Brain microvascular endothelial cell (primary cell): ENCODE measurements around the gene SMC1B.

Experiments used
- DNase-seq: peaks from one replicate; pipeline ENCODE4 v3.0.0-alpha.2; 2020
- H3K27ac ChIP-seq: fragments of 250-450 bp; sonication (Bioruptor Pico); 2 replicates; pipeline ENCODE4 v1.5.1; 2020; ENCODE audit warnings: mild to moderate bottlenecking, moderate library complexity
- H3K27me3 ChIP-seq: fragments of 250-450 bp; sonication (Bioruptor Pico); replicated peaks from 2 replicates; pipeline ENCODE4 v1.5.1; 2020; ENCODE audit warnings: mild to moderate bottlenecking
- H3K36me3 ChIP-seq: fragments of 250-450 bp; sonication (Bioruptor Pico); replicated peaks from 2 replicates; pipeline ENCODE4 v1.5.1; 2020; ENCODE audit warnings: mild to moderate bottlenecking
- H3K4me3 ChIP-seq: 2 replicates; pipeline ENCODE4 v1.5.1; 2011; ENCODE audit warnings: low read depth, mild to moderate bottlenecking, control low read depth, low read length, moderate library complexity
- in situ Hi-C: cut with HindIII; loops from 2 replicates; pipeline ENCODE4 v1.10.0; 2017; ENCODE audit warnings: low sequenced_read_pairs, low pct_ligation_motif_present
- TF ChIP-seq, protein P1 (sequence below): IDR thresholded peaks from 2 replicates; pipeline ENCODE4 v1.5.1; 2011; ENCODE audit warnings: low read depth, mild to moderate bottlenecking, moderate library complexity, low read length, control low read depth, inconsistent platforms; ENCODE audit errors: missing control alignments

SMC1B gene

DNA sequence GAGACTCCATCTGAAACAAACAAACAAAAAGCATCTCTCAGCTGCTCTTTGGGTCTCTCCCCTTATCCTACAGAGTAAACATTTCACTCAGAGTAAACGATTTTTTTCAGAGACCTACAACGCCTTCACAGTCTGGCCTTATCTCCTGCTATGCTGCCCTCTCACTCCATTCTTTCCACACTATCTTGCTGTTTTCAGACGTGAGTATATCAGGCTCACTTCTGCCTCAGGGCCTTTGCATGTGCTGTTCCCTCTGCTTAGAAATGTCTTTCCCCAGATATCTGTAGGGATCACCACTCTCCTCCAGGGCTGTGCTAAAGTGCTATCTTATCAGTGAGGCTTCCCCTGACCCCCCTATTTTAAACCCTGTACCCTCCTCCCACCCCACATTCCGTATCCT, 6.6 kb upstream of the SMC1B start:
- Histone ChIP-seq H3K27ac (no peak overlapping the region), H3K27me3 (no peaks in the 10 kb centered on the region), H3K4me3 (no peak overlapping the region), H3K36me3 (no peaks in the 10 kb centered on the region)
- no peak for DNase-seq
- TF ChIP-seq, protein P1, sequence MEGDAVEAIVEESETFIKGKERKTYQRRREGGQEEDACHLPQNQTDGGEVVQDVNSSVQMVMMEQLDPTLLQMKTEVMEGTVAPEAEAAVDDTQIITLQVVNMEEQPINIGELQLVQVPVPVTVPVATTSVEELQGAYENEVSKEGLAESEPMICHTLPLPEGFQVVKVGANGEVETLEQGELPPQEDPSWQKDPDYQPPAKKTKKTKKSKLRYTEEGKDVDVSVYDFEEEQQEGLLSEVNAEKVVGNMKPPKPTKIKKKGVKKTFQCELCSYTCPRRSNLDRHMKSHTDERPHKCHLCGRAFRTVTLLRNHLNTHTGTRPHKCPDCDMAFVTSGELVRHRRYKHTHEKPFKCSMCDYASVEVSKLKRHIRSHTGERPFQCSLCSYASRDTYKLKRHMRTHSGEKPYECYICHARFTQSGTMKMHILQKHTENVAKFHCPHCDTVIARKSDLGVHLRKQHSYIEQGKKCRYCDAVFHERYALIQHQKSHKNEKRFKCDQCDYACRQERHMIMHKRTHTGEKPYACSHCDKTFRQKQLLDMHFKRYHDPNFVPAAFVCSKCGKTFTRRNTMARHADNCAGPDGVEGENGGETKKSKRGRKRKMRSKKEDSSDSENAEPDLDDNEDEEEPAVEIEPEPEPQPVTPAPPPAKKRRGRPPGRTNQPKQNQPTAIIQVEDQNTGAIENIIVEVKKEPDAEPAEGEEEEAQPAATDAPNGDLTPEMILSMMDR: no peak
- in situ Hi-C loops: no loop called here

DNA sequence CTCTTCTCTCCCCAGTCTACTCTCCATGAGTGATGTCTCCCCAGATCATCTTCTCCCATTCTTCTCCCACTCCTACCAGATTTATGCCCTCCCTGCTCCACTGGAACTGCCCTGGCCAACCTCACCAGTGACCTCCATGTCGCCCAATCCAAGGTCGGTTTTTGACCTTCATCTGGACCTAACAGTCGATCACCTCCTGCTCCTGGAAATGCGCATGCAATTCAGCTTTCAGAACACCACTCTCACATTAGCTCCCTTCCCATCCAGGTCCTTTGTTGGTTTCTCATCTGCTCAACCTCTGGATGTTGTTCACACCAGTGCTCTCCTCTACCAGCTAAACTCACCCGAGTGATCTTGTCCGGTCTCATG, 5.4 kb upstream of the SMC1B start:
- in situ Hi-C loops: no loop called here
- no peak for DNase-seq

DNA sequence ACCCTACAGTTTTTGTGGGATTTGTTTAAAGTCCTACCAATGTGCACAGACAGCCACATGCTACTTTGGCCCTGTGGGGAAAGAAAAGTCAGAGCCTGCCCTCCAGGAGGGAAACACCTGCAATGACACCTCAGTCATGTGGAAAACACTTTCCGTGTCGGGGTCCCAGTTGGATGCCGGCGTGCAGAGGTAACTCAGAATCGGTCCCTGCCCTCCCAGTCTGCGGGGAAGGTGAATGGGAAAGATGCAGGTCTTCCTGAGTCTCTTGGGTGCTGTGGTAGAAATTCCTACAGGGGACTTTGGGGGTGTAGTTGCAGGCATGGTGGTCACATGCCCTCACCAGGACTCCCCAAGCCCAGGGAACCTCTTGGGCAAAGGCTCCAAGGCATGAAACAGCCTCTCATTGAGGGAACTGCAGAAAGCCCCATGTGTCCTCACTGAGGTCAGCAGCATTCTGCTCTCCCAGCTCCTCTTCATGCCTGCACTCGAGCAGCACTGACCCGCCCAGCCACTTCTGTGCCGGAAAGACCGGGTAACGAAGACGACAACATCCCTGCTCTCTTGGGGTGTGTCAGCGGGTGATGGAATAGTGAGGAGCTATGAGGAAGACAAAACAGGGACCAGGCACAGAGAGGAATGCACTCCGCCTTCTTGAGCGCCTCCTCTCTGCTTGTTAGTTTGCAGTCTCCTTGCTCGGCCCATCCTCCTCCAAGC, 4.8 kb upstream of the SMC1B start:
- no peak for DNase-seq
- TF ChIP-seq, protein P1: no peak
- Histone ChIP-seq H3K36me3 (no peaks in the 10 kb centered on the region), H3K27me3 (no peaks in the 10 kb centered on the region), H3K27ac (no peak overlapping the region), H3K4me3 (no peak overlapping the region)
- in situ Hi-C loops: no loop called here

More for the DNA sequence above, 5.4 kb upstream of the SMC1B start:
- Histone ChIP-seq H3K4me3 (no peak overlapping the region), H3K36me3 (no peaks in the 10 kb centered on the region), H3K27ac (no peak overlapping the region), H3K27me3 (no peaks in the 10 kb centered on the region)
- TF ChIP-seq, protein P1: no peak

DNA sequence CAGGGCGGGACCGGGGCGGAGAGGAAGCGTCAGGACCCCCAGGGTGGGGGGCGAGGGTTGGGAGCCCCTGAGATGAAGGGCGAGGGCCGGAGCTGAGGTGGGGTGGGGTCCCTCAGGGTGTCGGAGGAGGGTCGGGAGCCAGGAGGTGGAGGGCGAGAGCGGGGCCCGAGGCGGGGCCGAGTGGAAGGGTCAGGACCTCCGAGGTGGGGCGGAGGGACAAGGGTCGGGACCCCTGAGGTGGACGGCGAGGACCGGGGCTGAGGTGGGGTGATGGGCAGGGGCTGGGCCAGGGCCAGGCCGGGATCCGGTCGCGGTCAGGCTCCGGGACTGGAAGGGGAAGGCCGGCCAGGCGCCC, 409 bp downstream of the SMC1B start:
- no peak overlapping the region for H3K4me3 ChIP-seq
- TF ChIP-seq, protein P1: no peak
- H3K27ac ChIP-seq: no peak overlapping the region
- H3K27me3 ChIP-seq: no peaks in the 10 kb centered on the region
- no peak for DNase-seq
- no peaks in the 10 kb centered on the region for H3K36me3 ChIP-seq
- in situ Hi-C loops: no loop called here

DNA sequence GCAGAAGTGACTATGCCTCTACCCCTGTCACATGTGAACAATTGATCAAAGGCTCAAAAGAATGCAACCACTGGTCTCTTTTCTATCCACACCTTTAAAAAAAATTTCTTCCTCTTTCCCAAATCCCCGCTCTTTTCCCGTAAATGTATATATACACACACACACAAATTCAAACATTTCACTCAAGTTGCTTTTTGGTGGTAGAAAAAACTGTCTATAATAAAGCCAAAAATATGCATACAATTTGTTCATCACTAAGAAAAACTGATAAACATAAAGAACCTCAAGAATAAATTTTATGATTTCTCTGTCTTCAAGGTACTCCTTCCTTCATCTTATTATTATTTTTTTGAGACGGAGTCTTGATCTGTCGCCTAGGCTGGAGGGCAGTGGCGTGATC, 5.6 kb downstream of the SMC1B start:
- no peak for DNase-seq
- no peak overlapping the region for H3K4me3 ChIP-seq
- in situ Hi-C loops: no loop called here
- no peaks in the 10 kb centered on the region for H3K27me3 ChIP-seq
- no peaks in the 10 kb centered on the region for H3K36me3 ChIP-seq
- H3K27ac ChIP-seq: no peak overlapping the region
- TF ChIP-seq, protein P1: no peak

DNA sequence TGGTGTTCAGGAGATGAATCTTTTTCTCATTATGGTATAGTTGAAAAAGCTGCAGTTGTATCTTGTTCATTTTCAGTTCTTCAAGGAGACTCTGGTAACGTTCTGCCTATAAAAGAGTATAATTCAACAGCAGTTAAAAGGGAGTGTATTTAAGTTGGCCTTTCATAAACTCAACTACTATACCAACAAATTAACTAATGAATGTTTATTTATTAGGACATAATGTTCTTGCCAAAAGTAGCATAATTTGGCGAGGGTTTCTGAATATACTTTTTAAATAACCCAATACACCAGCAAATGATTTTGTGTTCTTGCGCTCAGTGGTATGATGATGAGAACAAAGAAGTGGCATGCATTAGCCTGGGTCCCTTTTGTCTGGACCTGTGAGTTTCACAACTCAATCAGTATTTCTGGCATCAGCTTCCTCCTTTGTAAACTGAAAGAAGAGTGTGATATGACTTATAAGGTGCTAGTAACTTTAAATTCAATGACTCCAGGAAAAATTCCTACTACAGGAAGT, 10.9 kb downstream of the SMC1B start:
- Histone ChIP-seq H3K36me3 (no peaks in the 10 kb centered on the region), H3K27ac (no peak overlapping the region), H3K4me3 (no peak overlapping the region), H3K27me3 (no peaks in the 10 kb centered on the region)
- in situ Hi-C loops: no loop called here
- no peak for DNase-seq
- TF ChIP-seq, protein P1: no peak
